HG03064 (cell line): ENCODE results near the gene DELE1.
A peak's percentile ranks its signal among the peaks of the same experiment; 100 is the strongest.

Experiments used
- ATAC-seq: cut with Tn5 transposase; IDR thresholded peaks from one replicate; pipeline ENCODE4 v1.9.1; 2021; ENCODE audit warnings: low read depth; ENCODE audit not compliant: unreplicated experiment

The DELE1 gene, protein sequence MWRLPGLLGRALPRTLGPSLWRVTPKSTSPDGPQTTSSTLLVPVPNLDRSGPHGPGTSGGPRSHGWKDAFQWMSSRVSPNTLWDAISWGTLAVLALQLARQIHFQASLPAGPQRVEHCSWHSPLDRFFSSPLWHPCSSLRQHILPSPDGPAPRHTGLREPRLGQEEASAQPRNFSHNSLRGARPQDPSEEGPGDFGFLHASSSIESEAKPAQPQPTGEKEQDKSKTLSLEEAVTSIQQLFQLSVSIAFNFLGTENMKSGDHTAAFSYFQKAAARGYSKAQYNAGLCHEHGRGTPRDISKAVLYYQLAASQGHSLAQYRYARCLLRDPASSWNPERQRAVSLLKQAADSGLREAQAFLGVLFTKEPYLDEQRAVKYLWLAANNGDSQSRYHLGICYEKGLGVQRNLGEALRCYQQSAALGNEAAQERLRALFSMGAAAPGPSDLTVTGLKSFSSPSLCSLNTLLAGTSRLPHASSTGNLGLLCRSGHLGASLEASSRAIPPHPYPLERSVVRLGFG

DNA sequence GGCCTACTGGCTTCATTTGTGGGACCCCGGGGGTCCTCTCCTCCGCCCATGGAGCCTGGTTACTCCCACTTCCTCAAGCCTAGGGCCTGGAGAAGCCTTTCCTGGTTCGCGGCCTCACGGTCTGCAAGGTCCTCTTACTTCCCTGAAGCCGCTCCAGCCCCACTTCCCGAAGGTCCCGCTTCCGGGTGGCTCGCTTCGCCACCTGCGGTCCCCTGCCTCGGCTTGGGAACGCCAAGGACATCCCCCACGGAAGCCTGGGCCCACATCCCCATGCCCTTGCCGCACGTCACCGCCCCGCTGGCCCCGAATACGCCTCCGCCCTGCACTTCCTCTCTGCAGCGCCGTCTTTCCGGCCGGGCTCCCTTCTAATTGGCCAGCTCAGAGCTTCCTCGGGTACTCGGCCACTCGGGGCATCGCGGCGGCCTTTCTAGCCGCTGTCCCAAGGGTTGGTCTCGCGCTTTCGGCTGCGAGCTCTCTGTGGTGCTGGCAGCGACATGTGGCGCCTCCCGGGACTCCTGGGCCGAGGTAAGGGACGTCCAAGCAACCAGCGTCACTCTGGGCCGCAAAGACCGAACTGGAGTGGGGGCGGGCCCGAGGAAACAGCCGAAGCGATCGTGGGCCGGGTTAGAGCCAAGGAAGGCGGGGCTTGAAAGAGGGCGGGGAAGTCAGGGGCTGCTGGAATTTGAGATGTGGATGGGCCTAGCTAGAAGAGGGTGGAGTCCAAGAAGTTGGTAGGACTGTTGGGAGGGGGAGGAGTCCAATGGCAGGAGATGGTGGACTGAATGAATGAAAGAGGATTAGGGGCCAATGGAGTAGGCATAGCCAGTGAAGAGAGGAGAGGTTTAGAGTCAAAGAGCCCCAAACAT lies at the start of gene DELE1:
Gene DELE1 (plus strand): TSS at position 424 of the 866 bp plus-strand sequence. CDS start 71 bp downstream, at position 495.
- peak; percentile 98 for ATAC-seq

DNA sequence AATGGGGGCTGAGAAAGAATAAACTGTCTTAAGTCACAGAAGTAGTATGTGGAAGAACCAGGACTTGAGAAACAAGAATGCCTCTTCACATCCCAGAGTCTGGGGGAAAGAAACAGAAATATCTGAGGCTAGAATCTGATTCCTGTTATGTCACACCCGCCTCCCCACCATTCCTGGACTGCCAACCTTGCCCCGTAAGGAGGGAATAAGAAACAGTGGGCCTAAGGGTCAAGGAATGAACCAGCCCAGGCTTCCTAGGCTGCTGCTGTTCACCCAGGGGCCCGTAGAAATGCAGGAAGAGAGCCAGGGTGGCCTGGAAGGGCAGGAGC lies 49.8 kb upstream of the DELE1 start:
- ATAC-seq: no peak

DNA sequence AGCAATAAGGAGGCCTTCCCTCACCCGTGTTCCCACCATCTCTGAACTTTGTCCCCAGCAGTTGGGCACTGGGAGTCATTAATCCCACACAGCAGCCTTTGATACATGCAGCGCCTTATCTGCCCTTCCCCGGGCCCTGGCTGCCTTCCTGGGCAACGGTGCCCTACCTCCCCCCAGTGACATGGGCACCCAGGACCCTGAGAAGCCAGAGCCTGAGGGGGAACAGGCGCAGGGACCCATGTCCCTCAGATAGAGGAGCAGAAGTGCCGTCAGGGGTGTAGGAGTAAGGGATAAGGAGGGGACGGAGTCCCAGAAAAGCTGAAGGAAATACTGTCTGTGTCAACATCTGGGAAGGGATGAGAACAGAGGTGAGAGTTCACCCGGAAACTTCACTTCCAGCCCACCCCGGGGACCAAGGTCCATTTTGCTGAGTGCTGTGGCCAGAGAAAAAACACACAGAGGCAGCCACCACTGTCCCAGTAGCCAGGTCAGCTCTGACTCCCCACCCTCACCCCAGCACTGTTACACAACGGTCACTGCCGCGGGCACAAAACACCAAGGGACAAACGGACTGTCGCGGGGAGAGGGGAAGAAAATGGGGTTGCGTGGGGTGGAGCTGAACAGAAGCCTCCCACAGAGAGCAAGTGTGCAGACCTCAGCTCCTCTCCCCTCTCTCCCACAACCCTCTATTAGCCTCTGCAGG lies 49.3 kb upstream of the DELE1 start:
- no peak for ATAC-seq

DNA sequence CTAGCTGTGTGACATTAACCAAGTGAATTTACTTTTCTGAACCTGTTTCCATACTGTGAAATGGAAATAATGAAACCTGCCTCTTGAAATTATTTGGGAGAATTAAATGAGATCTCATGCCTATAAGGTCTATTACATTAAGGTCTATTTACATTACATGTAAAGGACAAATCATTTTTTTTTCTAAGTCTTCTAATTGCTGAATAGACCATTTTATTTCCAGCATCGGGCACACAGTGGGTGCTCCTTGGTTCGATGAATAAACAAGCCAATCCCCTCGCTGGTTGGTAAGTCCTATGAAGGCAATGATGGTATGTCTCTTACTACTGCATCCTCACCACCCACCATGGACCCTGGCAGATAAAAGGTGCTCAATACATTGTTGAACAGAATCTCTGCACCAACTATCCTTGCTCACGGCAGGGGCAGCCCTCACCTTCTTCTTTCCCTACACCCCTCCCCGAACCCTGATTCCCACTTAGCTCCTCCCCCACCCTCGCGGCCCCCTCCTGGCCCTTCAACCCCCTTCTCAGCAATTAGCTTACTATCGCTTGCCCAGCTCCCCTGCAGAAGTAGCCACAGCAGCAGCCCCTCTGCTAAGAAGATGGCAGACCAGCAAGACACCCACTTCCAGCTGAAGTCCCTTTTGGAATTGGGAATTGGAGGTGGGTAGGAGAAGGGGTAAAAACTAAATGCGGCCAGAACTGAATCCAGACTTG lies 48.5 kb upstream of the DELE1 start:
- no peak for ATAC-seq

DNA sequence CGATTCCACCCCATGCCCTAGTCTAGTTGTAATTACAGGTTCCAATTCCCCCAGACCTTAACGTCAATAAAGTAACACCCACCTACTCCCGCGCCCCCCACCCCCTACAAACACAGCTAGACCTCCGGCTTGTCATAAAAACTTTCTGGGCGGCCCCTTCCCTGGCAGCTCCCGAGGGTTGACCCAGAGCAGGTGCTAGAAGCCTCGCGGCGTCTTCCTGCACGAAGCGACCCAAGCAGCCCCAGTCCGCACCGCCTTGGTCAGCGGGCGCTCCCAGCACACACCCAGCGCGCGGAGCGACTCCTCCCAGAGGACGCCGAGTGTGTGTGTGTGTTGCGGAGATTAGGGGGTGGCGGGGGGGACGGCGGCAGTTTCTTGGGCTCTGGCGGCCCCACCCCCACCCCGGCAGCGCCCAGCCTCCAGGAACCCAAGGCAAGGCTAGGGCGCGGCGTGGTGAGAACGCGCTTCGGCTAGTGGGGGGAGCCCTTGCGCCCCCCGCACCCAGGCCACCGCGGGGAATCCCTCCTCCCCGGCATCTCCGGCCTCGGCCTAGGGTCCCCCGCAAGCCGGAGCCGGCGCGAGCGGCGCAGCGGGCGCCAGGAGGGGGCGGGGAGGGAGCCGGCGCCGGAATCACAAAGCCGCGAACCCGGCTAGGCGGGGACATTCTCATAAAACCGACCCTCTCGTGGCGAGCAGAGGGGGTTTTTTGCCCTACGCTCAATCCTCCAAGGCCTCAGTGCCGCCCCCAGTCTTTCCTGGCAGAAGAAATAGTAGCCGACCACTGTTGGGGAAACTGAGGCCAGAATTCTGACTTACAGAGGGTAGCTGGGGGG lies 47.7 kb upstream of the DELE1 start:
- no peak for ATAC-seq

DNA sequence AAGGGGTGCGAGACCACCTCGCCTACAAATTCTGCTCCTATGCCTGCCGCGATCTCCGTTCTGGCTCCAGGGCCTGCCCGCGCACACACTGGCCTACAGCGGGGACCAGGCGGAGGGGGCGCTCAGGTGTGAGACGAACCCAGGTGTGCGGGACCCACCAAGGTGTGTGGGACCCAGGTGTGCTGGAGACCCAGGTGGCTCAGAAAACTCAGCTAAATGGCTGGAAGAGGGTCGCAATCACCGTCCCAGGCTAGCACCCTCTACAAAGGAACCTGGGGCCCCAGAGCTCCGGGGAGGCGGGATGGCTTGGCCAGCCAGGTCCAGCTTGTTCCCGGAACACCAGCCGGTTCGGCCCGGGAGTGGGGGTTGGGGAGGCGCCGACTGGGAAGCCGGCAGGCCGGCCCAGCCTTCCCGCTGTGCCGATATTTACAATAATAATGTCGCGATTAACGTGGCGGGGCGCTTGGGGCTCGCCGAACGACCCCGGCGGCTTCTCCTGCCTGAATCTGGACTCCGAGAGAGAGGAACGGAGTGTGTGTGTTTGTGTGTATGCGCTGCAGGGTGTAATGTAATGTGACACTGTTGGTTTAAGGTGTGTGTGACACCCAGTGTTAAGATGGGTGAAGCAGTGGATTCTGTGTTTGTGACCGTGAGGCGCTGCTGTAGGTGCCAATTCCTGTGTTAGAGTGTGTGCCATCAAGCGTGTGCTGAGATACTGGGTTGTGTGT lies 46.9 kb upstream of the DELE1 start:
- no peak for ATAC-seq

DNA sequence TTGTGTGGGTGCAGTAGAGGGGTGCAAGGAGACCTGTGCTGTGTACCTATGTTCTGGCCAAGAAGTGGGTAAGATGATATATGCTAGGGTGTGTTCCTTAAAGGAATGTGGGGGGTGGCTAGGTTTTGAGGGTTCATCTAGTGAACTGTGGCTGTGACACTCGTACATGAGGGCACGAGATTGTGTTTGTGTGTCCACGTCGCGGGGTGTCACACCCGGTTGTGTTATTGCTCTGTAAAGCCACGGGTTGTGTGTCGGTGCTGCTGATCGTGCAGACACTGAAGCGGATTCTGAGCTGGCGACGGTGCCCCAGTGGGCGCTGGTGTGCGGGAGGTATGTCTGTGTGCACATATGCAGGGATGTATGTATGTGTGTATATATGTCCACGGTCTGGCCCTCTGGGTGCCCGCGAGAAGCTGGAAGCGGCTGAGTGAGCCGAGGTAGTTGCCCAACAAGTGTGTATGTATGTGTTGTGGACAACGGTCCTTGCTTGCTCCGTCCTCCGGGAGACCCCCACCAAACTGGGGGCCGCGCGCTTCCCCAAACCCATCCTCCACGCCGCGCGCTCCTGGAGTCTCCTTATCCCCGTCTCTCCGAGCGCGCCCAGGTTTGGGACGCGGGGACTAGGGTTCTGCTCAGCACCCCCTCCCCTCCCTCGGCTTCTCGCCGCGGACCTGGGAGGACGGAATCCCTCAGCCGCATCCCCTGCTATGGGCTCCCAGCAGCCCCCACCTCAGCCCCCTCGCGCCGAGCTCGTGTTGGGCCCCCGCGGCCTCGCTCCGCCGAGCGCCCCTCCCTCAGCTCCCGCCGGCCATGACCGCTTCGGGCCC lies 46.1 kb upstream of the DELE1 start:
- ATAC-seq: no peak

DNA sequence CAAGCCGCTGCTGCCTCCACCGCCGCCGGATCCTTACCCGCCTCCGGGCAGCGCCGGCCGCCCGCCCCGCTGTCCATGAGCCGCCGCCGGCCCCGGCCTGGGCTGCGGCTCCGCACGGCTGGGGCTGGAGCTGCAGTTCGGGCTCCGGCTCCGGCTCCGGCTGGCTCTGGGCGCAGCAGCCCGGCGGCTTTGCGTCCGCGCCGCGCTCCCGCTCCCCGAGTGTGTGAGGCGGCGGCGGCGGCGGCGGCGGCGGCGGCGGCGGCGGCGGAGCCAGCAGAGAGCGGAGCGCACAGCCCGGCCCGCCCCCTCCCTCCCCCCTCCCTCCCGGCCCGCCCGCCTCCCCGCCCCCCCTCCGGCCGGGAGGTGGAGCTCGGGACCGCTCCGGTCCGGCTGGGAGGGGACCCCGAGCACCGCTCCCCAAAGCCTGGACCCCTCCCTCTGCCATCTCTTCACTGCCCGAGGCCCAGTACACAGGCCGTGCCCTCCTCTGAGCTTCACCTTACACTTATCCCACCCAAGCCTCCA lies 45.4 kb upstream of the DELE1 start, which contains the start of gene PCDH1:
Gene PCDH1 (minus strand): TSS at position 225 of the 525 bp plus-strand sequence. CDS start 148 bp downstream, at position 77.
- no peak for ATAC-seq

DNA sequence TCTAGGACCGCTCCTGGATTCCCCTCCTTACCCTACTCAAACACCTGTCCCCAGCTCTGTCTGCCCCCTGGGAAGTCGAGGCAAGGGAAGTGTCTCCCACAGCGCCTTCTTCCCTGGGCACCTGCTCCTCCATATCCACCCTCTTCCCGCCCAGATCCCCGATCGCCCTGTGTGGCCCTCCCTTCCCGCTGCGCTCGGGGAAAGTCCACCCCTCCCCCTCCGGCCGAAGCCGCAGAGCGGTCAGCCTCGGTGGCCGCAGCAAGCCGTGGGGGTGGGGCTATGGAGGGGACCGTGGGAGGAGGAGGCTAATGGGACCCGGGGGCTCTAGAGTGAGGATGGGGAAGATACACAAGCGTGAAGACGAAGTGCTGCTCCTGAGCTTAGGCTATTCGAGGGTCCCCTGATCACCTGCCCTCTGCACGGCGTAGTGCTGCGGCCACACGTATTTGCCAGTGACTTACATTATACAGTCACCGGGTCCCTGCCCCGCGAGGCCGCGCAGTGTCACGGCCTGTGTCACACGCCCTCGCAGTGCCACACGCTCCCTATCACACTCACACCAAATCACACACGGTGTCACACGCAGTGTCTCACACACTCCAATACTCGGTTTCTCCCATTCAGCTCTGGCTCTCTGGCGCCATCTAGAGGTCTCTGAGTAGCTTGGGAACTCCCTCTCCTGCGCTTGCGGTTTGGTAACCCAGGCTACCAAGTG lies 44.8 kb upstream of the DELE1 start:
- peak; percentile 89 for ATAC-seq

DNA sequence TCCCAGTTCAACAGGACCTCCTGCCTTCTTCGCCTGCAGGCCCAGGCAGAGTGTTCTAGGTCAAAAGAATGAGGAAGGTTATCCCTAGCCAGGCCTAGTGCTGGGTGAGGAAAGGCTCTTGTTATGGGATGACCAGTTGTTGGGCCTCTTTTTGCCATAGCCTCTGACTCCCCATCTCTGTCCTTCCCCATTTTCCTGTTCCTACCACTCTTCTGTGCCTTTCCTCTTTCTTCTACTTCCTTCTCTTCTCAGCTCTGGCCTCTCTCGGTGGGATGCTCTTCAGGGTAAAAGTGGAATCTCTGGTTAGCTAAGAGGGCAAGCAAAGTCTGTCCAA lies 44.3 kb upstream of the DELE1 start:
- ATAC-seq: no peak

DNA sequence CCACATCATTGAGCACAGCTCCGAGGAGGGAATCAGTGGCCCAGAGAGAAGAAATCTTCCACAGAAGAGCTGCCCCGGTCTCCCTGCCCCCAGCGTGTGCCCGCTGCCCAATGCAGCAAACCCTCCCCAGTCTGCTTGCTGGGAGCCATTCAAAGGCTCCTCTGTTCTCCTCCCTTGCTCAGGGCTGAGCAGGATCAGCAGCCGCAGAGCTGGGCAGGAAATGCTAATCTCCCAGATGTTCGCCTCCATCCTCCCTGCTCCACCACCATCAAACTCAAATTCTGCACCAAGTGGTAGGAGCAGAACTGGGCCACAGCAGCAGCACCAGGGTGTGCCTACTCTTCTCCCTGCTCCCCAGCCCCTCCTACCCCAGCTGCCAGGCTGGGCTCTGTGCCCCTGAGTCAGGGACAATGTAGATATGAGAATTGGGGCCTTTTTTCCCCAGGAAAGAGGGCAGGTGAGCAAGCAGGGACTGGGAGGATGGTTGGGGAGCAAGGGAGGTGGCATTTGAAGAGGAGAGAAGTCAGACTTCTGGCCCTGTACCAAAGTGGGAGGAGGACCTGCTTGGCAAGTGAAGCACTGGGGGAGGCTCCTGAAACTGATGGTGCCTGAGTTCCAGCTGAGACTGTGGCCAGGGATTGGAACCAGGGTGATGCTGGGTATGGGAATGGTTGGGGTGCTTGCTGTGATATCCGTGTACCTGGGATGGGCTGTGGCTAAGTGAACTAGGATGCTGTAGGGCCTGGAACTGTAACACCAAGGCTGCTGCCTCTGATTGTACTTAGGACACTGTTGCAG lies 43.5 kb upstream of the DELE1 start:
- no peak for ATAC-seq

DNA sequence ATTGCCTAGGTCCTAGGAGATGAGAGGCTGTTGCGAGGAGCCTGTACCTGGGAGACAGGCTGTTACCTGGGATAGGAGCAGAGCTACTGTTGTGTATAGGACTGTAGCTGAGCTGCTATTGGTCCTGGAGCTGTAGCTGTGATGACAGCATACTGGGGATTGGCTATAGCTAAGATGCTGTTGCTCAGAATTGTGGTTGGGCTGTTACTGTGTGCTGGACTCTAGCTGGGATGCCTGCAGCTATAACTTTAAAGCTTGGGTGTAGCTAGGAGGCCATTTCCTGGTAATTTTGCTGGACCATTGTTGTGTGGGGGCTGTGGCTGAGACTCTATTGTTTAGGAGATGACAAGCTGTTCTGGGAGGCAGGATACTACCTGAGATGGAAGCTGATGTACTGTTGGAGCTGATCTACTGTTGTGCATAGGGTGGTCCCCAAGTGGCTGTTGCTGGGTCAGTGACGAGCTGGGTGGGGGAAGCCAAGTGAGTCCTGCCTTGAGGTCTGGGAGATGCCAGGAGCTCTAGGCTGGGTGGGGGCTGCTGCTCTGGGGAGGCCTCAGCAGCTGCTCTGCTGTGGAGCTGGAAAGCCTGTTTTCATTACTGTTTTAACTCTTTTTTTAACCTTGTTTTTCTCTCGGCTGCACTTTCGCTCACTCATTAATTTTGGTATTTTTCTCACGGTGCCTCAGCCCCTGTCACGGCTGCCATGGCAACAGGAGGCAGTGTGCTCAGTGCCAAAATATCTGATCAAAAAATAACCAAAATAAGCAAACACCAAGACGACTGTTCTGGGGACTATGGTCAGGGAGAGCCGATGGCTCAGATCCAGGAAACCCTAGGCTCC lies 42.5 kb upstream of the DELE1 start:
- no peak for ATAC-seq

DNA sequence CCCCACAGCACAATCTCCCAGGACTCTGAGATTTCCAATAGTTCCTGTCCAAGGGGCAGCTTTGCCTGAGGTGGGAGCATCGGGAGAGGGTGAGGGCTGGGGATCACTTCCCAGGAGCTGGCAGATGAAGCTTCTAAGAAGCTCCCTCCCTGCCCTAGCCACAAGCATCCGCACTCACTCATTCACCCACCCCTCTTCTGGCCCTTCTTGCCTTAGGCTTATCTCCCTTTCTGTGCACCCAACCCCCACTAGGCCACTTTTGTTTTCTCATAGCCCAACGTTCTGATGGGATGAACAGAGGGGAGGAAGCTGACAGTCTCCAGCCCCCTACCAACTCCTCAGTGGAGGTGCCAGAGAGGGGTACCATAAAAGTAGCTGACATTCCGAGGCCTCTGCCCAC lies 41.8 kb upstream of the DELE1 start:
- ATAC-seq: no peak

DNA sequence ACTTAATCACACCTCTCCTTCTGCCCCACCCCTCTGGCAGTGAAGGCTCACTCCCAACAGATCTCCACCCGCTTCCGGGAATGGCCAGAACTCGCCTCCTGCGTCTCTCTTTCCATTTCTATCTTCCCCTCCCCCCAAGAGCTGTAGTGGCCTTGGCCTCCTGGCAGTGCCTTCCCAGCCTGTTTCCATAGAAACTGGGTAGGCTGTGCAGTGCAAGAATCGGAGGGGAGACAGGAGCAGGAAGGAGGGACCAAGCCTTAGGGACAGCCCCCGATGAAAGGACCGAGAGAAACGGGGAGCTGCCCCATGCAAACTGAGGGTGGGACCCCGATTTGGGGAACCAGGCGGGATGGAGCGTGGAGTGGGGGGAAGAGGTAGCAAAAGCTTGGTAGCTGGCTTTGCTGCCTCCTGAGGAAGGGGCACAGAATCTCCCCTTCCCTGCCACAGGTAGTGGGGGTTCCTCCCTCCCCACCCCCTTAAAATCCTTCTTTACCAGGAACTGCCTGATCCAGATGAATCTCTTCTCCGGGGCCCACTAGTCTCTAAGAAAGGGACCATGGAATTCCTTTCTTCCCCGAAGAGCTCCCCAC lies 41.0 kb upstream of the DELE1 start:
- ATAC-seq: no peak
